IPS-NIHi7 (cell line): ENCODE data around the gene GRK5.
A peak's percentile ranks its signal among the peaks of the same experiment; 100 is the strongest.

ENCODE experiments used
- DNase-seq: peaks from one replicate; pipeline ENCODE4 v3.0.0; 2012; ENCODE audit warnings: mixed read lengths; ENCODE audit errors: extremely low spot score

GRK5 gene

DNA sequence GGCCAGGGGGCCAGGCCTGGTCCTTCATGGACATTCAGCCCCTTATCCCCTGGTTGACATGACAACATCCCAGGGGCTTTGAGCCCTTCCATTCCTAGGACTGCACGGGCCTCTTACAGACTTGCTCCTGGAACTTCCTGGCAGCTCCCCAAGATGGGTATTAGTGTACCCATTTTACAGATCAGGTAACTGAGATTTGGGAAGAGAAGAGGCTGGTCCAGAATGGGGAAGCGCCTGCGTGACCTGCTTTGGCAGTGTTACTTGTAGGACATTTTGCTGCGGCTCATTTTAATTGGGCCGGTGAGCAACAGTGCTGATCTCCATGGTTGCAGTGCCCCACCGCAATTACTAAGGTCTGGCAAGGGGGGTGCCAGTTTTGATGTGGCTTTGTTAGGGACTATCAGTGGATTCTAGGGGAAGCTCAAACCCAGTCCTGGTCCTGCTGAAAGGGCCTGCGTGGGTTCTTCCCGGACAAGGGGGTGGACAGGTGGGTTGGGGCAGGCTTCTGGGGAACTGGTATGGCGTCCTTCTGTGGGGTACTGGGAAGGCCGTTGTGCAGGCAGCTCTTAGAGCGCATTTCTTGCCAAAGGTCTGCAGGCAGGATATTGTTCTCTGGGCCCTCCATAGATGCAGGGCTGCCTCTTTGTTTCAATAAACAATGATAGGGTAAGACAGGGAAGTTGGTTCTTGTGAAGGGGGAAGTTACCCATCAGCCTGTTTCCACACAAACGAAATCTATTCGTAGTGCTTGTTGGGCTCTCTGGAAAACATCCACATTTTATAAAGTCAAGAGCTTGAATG, 197.5 kb downstream of the GRK5 start:
- DNase-seq: no peak

DNA sequence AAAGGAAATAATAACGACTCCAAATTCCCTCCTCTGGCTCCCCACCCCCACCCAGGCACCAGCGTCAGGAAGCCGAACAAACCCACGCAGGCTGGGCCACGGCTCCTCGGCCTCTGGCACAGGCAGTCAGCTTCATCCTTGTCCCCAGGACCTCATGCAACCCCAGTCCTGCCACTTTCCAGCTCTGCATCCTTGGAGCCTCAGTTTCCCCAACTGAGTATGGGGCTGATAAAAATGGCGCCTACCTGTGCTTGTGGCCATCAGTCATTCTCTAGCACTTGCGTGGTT, 198.1 kb downstream of the GRK5 start:
- no peak for DNase-seq

DNA sequence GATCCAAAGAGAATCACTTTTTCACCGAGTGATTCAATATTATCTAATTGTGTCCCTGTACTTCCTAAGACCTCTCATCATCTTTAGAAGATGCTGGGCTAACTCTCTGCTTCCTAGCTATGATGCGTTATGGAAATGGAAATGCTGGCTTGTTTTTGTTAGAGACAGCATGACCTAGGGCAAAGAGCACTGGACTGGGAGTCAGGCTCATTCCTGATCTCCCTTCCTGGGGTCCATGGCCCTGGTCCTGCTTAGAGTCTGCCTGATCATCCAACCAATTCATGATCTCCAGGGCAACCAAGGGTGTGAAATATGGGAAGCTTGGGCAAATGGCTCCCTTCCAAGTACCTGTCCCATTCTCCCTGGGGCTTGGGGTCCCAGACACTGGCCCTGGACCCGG, 198.8 kb downstream of the GRK5 start:
- DNase-seq: no peak

- DNase-seq: no peak
These were observed 199.4 kb downstream of the GRK5 start for GRCh38 chr10:119406601-119407253.

- no peak for DNase-seq
These were observed 199.9 kb downstream of the GRK5 start for GRCh38 chr10:119407254-119407777.

DNA sequence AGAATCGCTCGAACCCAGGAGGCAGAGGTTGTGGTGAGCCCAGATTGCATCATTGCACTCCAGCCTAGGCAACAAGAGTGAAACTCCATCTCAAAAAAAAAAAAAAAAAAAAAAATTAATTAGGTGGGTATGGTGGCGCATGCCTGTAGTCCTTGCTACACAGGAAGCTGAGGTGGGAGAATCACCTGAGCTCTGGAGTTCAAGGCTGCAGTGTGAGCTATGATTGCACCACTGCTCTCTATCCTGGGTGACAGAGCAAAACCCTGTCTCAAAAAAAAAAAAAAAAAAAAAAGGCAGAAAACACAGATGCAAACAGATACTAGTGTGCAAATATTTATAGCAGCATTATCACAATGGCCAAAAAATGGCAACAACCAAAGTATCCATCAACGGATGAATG, 200.7 kb downstream of the GRK5 start:
- no peak for DNase-seq

- DNase-seq: no peak
These were observed 201.6 kb downstream of the GRK5 start for GRCh38 chr10:119408969-119409371.

DNA sequence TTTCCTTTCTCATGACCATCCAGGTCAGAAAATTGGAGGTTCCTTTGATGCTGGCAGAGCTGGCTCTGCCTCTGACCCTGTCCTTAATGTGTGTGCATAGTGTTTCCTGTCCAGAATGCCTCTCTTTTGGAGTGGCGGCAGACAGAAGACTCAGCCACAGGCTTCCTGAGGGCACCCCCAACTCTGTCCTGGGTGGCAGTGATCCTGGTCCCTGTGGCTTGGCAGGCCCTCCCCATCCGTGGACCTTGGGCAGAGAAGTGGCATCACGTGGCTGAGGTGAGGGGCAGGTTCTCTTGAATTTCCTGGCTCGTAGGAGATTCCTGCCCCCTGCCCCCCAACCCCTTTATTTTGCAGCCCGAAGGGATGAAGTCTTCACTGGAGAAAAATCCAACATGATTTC, 202.0 kb downstream of the GRK5 start:
- no peak for DNase-seq

- no peak for DNase-seq
These were observed 202.5 kb downstream of the GRK5 start for GRCh38 chr10:119409906-119410305.

- no peak for DNase-seq
These were observed 203.2 kb downstream of the GRK5 start for GRCh38 chr10:119410361-119411116.

DNA sequence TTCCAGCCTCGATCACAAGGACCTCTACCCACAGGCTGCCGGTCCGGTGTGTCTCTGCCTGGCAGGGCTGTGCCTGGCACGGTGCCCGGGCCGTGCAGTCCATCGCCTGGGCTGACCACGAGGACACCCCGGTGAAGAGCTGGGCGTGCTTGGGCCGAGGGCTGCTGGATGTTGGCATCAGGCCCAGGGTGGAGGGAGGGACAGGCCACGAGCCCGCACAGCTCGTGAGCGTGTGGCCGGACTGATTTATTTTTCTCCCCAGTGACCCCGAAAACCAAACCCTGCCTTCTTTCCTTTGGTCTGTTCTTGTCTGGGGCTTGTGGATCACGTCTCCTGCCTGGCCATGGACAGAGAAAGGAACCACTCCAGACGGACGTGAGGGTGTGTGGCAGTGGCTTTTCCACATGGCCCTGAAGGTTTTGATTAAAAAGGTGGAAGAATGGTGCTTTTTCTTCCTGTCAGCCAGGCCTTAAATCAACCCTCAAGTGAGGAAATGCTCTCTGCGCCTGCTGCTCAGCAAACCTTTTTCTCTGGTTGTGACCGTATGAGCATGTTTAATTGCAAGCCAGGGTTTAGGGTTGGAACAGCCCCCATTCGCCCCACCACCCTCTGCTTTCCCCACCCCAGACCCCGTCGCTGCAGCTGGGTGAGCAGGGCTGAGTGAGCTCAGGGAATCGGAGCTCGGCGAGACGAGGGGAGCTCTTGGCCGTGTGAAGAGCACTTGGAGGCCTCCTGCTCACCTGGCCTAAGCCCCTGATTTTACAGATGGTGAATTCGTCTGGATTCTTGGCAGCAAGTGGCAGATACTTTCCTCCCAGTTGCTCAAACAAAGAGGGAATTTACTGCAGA, 205.1 kb downstream of the GRK5 start:
- no peak for DNase-seq

GRCh38 chr10:119413093-119413453, 205.7 kb downstream of the GRK5 start:
- DNase-seq: no peak

- no peak for DNase-seq
These were observed 206.2 kb downstream of the GRK5 start for GRCh38 chr10:119413471-119414080.

DNA sequence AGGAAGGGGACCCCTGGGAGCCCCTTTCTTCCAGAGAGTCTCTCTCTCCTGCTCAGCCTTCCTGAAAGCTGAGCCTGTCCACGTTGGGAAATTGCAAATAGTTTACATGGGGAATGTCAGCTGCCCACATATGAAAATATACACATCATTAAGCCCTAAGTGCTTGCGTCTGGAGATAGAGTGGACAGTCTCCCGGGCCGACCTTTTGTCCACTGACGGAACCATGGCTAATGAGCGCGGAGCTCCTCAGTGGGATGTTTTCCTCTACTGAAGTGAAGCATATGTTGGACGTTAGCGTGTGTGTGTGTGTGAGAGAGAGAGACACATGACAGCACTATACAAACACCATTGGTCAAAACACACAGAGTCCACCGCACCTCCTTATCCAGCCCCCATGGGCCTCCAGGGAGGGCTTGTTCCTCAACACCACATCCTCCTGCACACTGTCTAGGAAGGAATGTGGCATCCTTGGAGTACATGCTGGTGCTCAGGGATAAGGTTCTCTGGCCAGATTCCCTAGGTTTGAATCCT, 206.8 kb downstream of the GRK5 start:
- no peak for DNase-seq

GRCh38 chr10:119415121-119415520, 207.8 kb downstream of the GRK5 start:
- DNase-seq: no peak

DNA sequence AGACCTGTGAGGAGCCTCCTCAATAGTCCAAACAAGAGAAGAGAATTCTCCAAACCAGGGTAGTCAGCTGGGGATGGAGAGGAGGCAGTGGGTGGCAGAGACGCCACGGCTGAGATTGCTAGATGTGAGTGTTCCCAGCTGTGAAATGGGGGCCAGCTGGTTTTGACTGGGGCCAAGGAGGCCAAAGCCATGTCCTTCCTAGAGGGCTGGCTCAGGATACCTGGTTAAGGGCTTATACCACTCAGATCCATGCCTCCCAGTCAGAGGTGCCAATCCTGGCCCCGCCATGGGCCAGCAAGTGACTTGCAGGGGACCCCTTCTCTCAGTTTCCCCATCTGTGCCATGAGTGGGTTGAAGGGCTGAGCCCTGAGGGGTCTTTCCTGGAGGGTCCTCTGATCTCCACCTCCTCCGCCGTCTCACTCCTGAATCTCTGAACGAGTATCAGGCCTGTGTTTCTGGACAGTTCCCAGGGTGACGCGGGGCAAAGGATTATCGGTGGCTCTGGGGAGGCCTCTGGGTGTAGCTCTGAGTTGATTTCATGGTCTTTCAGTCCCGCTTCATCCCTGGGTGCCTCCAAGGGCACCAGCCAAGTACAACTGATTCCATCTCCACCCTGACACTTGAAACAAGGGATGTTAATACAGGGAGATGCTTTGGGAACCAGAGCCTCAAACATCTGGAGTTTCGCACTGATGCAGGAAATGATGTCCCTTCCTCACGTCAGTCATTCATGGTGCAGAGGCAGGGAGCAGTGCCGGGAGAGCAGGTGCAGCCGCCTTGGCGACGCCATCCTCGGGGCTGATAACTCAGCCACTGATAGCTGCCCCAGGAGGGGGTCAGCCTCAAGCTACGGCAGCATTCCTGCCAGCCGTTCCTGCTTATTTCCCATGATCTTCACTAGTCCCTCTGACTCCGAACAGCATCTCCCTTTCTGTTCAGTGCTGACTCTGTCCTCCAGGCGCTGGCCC, 208.4 kb downstream of the GRK5 start:
- no peak for DNase-seq

- peak; percentile 90 for DNase-seq
These were observed 209.5 kb downstream of the GRK5 start for GRCh38 chr10:119416855-119417254.

DNA sequence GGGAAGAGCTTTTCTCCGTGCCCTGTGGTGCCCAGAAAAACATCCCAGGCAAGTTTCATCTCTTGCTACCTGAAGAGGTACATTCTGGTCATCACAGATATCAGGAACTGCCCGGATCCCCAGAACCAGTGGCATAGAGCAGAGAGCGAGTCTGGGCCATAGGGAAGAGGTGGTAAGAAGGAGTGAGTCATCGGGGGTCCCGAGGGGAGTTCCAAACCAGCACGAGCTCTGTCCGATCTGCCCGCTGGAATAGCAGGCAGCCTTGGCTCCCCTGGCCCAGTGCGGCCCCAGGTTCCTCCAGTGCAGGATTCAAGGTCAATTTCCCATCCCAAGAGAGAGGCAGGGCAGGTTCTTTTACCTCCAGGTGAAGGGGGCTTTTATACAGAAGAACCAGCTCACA, 210.5 kb downstream of the GRK5 start:
- DNase-seq: no peak

DNA sequence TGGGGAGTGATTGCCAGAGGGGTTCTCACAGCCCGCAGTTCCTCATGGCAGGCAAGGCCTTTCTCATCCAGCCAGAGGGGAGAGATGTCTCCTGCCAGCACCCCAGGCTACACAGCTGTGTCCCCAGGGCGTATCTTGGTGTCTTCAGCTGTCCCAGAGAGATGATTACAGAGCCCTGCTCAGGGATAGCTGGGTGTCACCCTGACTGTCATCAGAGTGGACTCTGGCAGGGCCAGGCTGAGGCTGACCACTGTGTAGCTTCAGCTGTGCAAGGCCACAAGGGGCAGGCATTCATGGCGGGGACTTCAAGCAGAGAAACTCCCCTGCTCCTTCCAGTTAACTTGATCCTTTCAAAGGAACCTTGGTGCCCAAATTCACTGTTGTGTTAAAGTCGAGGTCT, 211.0 kb downstream of the GRK5 start:
- no peak for DNase-seq

DNA sequence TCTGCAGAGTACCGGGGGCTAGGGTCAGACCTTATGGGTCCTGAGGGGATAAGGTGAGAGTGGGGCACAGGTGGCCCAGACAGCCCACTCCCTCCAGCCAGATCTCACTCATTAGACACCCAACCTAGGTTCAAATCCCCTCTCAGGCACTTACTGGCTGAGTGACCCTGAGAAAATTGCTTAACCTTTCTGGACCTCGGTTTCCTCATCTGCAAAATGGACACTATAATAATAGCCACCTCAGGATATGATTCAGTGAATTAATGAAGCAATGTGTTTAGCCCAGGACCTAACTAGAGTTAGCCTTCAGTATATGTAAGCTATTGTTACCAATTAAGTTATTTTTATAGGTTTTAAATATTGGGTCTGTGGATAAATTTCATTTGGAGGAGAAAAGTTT, 212.6 kb downstream of the GRK5 start:
- DNase-seq: no peak
